ENCODE results near the gene MERTK. TPM values are rescaled to one million over a fixed set of nuclear protein-coding genes. Genes with fewer than 3 reads are reported as not detected.

MERTK gene
- total and polyA plus RNA-seq, 10 of the 15 experiments (the other 5 are each of a cell fraction or from before 2014, with no cell fraction given) = 0.13 to 30.6 (median 0.50) TPM

DNA sequence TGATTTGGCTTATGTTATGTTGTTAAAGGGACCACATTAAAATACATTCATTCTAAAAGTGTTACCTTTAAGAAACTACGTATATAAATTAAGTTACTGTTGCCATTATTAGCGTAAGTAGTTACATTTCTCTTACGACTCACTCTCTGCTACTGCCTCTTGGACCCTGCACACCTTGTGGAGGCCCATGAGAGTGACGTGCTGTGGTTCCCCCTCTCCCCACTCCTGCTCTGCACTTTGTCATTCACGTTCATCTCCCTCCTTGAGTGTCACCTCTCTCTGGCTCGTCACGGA, 830 bp upstream of the MERTK start:
- POLR2A ChIA-PET = interaction anchor here (1.0 kb wide), 1 partner anchor 81 kb away, joined by 3 read pairs; no protein-coding TSS in a partner anchor
- no peak for DNase-seq (ENCODE audit: low read depth, low spot score)

More for the DNA sequence above, 830 bp upstream of the MERTK start:
- Histone ChIP-seq H3K9me3 (replicated peaks; ENCODE audit: control insufficient read depth, insufficient read depth, low read length) (no peaks in the 10 kb centered on the region), H4K20me1 (ENCODE audit: control insufficient read depth, insufficient read depth) (no peaks in the 10 kb centered on the region), H3K27me3 (replicated peaks in 1 of 2; ENCODE audit: control insufficient read depth in 2 of 2, insufficient read depth in 2 of 2, low read length in 1 of 2) (peaks cover 2 to 7% of the 10 kb centered on the region in 2 experiments; a peak in 1 of 4 replicates), H3K4me2 (ENCODE audit: control insufficient read depth, insufficient read depth) (peak overlapping the region; percentile 79), H3K79me2 (ENCODE audit: control insufficient read depth, insufficient read depth, low read length) (no peaks in the 10 kb centered on the region), H2AFZ (ENCODE audit: control insufficient read depth, low read depth, low read length) (peak overlapping the region; percentile 25), H3K4me1 (ENCODE audit: control insufficient read depth, insufficient read depth, low read length) (no peaks in the 10 kb centered on the region), H3K4me3 (peak overlapping the region; percentile 53; the same call in 1 of the 2 replicates), H3K9ac (ENCODE audit: control insufficient read depth, insufficient read depth, low read length) (no peak overlapping the region), H3K36me3 (ENCODE audit: control insufficient read depth in 2 of 2, insufficient read depth in 2 of 2, low read length in 1 of 2) (no peaks in the 10 kb centered on the region), H3K27ac (ENCODE audit: control insufficient read depth, insufficient read depth) (no peak overlapping the region)
- no TSS peak for BruUV-seq (replicated peaks)
- ATAC-seq = peak; percentile 29; the same call in 1 of the 3 replicates
- TF ChIP-seq EZH2 (IDR thresholded peaks at IDR 0.05; ENCODE audit: borderline replicate concordance, control insufficient read depth, low read depth, low read length) (no peak), GATAD2B (conservative IDR thresholded peaks at IDR 0.05; ENCODE audit: low read depth) (0 out of 2 replicates have a peak, but pooled peaks have one; percentile 4)
- TF ChIP-seq, protein P1, sequence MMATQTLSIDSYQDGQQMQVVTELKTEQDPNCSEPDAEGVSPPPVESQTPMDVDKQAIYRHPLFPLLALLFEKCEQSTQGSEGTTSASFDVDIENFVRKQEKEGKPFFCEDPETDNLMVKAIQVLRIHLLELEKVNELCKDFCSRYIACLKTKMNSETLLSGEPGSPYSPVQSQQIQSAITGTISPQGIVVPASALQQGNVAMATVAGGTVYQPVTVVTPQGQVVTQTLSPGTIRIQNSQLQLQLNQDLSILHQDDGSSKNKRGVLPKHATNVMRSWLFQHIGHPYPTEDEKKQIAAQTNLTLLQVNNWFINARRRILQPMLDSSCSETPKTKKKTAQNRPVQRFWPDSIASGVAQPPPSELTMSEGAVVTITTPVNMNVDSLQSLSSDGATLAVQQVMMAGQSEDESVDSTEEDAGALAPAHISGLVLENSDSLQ (IDR thresholded peaks at IDR 0.05) = peak; percentile 44
- intact Hi-C loops (cut with micrococcal nuclease; ENCODE audit: unreplicated experiment) = no loop called here
- WGBS (ENCODE audit: insufficient coverage, insufficient replicate concordance, low lambda C conversion rate, missing lambda C conversion rate) = 31% methylated on average over 7 of the region's 7 CpGs
- FAIRE-seq = no peak
- SMC1A ChIA-PET (ENCODE audit: uncharacterized antibody, unreplicated experiment) = interaction anchor here (1.2 to 1.3 kb wide), 2 partner anchors 14 to 152 kb away, joined by 5 to 6 read pairs; partner anchors contain the start of gene ANAPC1
- CTCF ChIA-PET = interaction anchor here (0.7 to 9.4 kb wide), 8 partner anchors 9 to 153 kb away, joined by 3 to 104 read pairs (median 4); partner anchors contain the start of genes ANAPC1 and TMEM87B
- in situ Hi-C loops (cut with MboI) = no loop called here
- RAD21 ChIA-PET (ENCODE audit: unreplicated experiment) = interaction anchor here (0.6 to 1.7 kb wide), 3 partner anchors 10 to 154 kb away, joined by 3 to 6 read pairs (median 4); no protein-coding TSS in a partner anchor

Measured in GM12878 (cell line).